ENCODE measurements around the gene EPS8.
"Not testable (repeated sequence)": the region's sequence is repeated elsewhere in the genome, so short reads cannot be mapped to it uniquely, and the experiment has no call there.

Gene EPS8

DNA sequence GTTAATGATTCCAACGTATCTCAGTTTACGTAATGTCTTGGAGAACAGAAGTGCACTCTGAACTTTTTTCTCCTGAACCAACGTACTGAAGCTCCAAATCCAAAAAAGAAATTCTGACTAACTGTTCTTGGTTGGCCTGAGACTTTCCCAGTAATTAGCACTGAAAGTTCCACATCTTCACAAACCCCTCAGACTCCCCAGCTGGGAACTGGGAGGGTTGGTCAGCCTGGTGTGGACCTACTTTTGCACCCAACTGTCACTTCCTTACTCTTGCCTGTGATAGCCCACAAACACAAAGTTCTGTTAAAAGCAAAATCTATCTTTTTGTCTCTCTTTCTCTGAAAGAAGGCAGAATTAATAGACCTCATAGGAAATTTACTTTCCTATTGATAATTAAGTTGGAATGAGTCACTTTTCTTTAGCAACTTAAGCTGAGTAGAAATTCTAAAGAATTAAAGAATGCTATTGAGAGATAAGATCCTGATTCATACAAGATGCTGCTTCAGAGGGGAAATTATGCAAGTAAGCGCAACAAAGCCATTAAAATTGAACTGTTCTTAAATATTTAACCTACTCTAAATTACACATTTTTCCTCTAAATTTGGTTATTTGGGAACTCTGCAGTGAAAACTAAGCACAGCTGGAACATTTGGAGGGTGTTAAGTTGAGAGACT is 155.0 kb downstream of the EPS8 start:
- no peak for DNase-seq

DNA sequence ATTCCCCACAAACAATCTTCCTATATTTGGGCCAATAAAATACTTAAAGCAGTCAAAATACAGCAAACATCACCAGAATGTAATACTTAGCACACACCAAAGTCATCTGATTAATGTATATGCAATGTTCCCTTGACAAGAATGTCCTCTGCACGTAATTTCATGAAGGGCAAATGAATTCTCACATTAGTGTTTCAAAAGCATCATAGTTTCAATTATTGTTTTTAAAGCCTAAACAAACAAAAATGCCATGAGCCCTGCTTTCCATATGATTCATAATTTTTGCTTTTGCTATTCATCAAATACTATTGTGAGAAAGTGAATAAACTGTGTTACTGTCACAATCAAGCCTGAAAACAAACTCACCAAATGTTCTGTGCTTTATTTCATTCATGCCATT is 156.0 kb downstream of the EPS8 start:
- DNase-seq: no peak

DNA sequence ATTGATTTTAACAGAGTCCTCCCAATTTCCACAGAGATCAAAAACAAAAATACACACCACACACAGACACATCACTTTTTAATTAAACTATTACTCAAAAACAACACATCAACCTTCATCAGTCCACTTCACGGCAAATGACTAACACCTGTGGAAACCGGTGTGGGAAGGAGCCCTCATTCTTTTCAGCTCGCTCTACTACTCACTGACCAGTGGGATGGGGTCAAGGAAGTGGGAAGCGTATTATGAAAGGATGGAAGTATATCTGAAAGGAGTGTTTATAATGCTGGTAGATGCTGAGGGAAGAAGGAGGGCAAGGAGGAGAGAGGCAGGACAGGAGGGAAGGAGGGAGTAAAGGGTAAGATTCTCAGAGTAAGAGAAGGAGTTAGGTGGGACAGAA is 156.5 kb downstream of the EPS8 start:
- DNase-seq: no peak

DNA sequence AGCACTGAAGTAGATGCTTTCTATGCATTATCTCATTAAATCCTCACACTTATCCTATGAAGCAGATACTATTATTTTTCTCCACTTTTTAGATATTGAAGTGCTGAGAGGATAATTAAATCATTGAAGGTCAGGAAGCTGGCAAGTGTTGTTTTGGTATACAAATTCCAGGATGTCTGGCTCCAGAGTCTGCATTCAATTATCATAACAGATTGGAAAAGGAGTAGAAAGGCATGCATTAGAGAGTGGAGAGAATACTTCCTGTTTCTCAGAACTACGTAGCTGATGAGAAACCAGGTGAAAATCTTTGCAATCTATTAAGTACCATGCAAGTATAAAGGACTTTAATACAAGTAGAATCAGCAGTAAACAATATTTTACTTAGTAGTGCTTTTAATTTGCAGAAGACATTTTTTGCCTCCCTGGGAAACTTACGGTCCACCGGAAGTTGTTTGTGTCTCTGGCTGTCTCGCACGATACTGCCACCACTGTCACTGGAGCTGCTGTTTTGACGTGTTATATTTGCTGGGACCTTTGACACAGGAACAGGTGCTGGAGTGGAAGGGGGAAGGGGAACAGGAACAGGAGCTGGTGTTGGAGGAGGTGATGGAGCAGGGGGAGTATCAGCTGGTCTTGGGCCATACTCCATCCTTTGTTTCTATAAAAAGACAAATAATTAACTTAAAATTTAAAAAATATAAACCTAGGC is 158.0 kb downstream of the EPS8 start:
- no peak for DNase-seq

DNA sequence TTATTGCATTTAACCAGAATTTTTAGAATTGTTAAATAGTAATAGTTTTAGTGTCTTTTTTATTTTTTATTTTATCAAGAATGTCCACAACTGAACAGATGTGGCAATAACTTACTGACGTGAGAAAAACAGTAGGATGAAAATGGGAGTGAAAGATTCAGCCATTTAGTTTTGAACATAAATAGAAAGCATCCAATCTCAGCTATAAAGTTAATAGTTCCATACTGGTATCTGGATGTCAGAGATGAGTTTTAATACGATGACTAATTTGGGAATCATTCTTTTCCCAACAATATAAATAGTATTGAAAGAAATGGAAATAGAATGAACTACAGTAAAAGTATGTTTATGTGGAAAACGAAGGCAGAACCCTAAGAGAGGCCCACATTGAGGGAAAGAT is 159.4 kb downstream of the EPS8 start:
- no peak for DNase-seq

DNA sequence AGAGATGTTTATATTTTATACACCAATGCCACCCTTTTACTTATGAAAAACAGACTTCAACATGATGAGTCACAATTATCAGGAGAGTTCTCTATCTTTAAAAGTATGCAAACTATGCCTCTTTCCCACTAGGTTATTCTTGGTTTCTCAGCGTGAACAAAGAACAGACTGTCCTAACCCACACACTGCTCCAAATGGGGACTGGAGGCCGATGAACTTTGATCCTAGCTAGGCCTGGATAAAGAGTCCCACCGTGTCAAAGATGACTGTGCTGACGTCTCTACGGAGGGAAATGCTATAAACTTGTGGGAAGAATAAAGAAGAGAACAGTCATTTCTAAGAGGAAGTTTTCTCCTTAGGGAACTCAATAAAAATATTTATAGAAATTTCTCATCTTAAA is 160.1 kb downstream of the EPS8 start:
- peak; percentile 96 for DNase-seq

DNA sequence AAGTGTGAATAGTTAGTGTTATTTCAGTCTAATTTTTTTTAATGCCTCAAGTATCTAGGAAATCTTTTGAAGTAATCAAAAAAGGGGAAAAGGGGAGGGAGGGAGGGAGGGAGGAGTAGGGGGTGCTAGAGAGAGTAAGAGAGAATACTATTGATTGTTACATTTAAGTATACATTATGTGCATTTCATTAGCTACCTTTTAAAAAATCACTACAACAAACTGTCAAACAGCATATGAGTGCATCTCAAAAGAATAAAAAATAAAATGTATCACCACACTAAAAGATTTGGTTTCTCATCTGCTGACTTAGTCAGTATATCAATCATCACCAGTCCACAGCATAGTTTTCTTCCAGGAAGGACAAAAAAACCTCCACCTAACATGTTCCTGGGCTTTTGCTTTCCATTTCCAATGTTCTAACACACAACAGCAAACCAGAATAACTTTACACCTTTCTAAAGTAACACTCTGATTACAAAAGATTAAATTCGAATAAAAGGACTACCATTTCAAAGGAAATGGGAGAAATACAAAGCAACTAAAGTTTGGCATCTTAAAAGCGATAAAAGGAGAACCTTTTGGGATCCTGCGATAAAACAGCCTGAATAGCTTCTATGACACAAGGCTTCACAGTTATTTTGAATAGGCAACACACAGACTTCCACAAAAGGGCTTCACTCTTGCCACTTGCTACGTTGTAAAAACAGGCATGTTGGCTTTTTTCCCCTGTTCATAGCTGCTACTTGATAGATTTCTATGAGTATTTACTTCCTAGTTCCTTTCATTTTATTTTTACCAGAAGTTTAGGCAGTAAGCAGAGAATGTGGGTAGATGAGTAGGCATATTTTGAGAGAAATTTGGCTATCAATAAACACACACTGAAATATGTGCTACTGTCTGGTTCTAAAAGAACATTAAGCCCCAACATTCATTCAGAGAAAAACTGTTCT is 160.9 kb downstream of the EPS8 start:
- no peak for DNase-seq

DNA sequence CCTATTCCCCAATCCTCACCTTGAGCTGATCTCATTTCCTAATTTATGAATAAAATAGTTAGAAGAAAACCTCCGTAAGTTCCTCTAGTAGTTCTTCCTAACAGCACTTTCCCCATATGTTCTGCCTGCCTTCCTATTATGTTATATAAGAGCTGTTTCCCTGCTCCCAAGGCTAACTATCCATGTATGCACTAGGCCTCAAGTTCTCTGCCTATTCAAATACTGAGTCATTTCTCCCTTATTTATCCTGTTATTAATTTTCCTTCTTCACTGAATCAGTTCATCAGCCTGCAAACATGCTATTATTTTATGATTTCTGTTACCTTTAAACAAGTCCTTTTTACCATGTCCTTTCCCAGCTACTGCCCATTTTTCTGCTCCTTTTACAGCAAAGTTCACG is 164.1 kb downstream of the EPS8 start:
- no peak for DNase-seq

DNA sequence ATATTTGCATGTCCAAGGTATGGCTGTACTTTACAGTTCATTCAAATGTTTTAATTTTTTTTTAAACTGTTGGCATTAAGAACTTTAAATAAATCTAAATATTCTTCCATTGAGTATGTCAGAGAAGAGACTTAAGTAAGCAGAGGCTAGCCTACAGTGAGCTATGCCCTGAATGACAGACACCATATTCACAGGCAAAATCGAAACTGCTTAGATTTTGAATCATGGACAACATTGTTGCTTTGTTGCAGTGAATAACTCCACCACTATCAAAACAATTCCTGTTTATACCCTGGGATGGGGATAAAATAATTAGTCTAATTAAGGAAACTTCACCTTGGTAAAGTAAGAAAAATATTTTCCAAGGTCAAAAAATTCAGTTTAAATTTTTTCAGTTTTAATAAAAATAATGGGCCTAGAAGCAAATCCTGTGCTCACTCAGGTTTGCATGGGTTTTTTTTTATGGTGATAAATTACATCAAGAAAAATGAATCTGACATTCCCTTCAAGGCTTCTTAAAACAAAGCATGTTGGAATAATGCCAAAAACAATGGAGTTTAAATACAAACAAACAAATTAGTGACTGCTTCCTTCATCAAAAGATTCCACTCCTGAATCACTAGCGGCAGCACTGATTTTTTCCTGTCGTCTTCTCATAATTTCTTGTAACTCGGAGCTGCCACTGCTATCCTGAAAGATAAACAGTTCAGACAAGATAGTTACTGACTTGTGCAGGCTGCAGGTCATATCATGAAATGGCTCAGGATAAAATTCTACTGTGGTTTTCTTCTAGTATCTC is 168.2 kb downstream of the EPS8 start:
- no peak for DNase-seq

DNA sequence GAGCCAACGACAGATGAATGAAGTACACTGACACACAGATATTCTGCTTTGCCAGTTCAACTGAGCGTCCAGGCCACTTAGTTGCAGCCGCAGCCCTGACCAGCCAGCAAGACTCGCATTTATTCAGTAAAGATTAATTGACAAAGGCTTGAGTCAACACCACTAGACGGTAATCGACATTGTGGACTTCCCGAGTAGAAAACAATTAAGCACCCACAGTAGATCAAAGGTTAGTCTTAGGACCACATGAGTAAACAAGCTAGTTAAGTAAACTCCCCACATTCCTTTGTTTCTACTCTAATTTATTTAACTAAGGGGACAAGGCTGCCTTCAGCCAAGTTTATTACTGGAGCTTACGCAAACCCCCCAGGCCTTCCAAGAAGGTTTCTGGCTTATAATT is 172.7 kb downstream of the EPS8 start:
- DNase-seq: not testable (repeated sequence)

DNA sequence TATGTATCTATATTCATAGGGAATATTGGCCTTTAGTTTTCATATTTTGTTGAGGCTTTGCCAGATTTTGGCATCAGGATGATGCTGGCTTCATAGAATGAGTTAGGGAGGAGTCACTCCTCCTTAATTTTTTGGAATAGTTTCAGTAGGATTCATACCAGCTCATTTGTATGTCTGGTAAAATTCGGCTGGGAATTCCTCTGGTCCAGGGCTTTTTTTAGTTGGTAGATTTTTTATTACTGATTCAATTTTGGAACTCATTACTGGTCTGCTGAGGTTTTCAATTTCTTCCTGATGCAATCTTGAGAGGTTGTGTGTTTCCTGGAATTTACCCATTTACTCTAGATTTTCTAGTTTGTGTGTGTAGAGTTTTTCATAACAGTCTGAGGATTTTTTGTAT is 175.2 kb downstream of the EPS8 start:
- no peak for DNase-seq

DNA sequence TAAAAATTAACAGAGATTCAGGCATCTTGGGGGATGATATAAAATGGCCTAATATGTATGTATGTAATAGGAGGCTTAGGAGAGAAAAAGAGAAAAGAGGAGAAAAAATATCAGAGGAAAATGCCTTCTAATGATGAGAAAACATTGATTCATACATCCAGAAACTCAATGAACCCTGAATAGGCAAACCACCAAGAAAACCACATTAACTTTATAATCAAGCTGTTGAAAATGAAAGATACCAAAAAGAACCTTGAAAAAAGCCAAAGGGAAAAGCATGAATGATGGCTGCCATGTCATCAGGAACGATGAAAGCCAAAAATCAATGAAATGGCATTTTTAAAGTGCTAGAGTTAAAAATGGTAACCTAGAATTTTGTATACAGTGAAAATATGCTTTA is 180.2 kb downstream of the EPS8 start:
- no peak for DNase-seq

DNA sequence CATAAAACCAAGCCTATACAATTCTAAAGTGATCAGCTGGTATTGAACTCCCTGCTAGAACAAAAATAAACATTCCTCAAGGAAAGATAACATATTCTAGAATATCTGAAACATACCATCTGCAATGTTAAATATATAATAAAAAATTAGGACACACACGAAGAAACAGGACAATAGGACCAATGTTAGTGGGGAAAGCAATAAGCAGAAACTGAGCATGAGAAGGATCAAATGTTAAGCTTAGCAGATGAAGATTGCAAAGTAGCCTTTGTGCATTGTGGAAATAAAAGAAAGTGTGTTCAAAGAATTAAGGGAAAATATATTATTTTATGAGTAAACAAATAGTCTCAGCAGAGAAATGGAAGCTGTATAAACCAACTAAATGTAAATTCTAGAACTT is 180.8 kb downstream of the EPS8 start:
- no peak for DNase-seq

DNA sequence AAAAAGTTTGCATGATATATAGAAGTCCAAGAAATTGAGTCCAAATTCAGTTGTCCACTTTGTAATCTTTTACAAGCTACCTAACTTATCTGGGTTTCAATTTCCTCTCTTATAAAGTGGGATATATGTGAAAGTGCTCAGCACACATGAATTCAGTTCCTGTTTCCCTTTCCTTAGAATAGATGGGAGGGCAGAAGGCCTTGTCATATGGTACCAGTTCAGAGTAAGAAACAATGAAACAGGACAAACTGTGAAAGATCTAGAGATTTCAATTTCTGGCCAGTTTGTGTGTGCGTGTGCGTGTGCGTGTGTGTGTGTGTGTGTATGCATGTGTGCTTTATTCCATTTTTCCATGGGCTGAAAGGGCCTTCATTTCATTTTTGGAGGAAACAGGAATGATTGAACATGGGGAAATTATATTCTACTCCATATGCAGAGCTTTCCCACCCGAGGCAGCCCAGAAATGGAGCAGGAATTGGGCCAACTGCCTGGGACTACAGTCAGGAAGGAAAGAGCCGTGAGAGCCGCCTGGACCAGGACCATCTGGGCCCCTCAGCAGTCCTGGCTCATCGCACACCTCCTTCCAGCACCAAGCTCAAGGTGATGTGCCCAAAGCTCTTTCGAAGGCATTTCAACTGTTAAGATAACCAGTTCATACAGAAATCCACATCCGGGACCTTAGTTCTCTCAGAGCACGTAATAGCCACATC is 183.2 kb downstream of the EPS8 start:
- no peak for DNase-seq

DNA sequence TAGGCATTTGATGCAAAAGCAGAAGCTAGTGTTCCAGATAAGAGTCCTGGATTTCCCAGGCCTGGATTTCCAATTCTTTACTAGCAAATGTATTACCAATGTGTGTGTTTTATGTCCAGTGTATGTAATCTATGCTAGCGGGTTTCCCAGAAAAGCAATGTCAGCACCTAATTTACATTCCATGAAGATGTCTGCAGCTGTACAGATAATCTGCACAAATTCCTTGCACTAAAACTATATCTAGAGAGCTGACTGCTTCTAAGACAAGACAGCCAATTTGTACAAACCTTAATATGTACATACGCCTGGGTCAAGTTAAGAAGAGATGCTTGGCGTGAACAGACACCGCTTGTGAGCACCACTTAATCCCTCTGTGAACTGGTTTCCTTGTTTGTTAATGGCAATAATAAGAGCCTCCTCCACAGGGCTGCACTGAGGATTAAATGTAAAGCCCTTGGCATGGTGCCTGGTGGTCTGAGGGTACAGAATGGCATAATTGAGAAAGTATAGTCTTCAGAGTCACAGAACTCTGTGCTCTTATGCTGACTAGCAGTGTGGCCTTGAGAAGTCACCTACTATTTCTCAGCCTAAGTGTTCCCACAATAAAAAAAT is 185.6 kb downstream of the EPS8 start:
- DNase-seq: peak; percentile 50

DNA sequence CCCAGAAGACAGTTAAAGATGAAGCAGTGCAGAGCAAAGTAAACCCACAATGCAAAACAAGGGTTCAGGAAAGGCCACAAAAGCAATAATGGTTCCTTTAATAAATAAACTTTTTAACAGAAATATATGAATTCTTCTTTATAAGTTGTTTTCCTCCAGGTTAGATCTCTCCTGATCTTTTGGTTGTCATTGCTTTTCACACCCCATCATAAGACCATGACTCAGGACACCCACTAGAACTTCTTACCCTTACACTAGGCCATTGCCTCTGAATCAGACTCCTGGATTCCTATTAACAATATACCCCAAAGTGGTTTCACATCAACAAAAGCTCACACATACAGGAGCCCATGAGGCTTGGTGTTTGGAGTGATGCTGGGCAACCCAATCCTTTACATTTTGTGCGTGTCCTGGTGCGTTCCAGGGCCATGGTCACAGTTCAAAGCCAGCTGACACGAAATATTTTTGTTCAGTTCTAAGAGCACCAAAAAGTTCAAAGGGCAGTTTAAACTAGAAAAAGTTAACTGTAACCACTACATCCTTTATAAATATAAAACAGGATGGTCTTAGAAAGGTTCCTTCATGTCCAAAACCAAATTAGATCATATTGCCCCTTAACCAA is 187.0 kb downstream of the EPS8 start:
- DNase-seq: no peak

DNA sequence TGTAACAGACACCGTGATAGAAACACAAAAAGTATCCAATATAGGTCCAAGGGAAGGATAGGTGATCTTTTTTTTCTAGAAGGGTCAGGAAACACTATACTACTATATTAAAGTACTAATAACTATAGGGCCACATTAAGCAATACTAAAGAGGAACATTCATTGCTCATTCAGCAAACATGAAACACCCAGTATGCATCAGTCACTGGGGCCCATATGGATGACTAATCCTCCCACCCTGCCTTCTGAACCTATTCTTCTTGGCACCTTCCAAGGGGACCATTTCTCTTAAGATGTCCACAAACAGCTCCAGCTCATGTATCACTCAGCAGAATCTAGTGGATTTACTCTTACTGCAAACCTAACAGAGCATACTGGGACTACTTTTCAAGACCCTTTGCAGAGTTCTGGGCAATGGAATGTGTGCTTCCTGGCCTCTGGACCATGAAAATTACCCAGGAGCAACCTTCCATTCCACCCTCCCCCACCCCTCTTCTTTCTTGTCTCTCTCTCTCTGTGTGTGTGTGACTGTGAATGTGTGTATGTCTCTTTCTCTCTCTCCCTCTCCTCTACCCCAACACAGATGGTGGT is 187.9 kb downstream of the EPS8 start:
- DNase-seq: no peak

DNA sequence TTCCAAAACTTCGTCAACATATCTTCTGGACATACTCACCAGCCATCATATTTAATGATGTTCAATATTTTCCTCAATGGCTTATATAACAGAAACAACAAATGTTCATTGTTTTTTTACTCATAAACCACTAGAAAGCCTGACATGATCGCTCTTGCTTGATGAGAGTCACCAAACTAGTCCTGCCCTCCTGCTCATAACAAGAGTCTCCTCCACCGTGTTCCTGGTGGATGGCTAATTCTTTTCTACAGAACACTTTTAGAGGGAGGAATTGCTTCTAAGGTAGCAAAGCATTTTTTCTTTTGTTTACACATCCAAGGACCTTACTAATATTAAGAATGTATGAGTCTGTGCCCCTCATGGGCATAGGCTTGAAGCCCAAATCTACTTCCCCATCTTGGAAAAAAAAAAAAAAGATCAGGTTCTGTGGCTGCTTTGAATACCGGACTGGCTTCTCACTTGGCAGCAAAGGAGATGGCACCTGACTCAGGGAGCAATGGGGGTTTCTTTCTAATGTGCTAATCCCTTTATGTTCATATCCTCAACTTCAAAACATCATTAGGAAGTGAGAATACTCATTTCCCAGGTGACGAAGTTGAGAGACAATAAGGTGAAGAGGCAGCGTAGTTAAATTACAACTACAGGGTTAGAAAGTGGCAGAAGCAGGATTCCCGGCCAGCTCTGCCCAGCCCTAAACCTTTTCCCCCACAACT is 188.8 kb downstream of the EPS8 start:
- no peak for DNase-seq

DNA sequence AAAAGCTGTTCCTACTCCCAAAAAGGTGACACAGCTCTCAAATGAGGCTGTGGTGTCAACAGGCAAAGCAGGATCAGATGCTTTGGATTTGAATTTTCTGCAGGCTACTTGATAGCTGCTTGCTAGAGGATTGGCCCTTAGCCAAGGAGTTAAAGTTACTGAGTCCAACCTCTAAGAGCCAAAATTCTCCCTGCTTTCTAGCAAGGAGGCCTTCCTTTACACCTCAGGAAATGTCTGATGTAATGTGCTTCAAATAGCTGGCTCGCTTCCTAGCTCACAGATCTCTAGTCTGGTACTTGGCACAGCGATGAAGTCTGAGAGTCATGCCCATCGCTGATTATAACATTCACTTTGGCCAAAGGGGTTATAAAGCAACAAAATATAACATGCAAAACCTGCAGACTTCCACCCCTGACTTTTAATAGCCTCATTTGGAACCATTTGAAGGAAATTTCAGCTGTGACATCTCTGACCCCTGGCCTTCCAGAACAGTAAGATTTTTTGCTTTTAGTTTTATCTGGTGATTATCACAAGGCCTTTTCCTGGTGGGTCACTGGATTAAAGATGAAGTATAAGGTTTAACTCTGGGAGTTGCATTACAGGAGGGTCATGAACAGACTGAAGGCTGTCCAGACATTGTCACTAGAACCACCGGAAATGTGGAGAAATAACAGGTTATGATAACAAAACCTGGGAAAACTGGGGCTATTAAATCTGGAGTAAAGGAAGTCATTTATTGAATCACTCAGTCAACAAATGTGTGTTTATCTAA is 189.7 kb downstream of the EPS8 start:
- no peak for DNase-seq

Data from islet precursor cell (in vitro differentiated cells).